Activated naive CD8-positive, alpha-beta T cell treated with anti-CD3 and anti-CD28 coated beads, Interleukin-2, amount 50 U/mL, for 24 hours (primary cell): Measurements from ENCODE around the gene TRAF3IP1.
"Not testable (repeated sequence)": the region's sequence is repeated elsewhere in the genome, so short reads cannot be mapped to it uniquely, and the experiment has no call there.

Experiments
- ATAC-seq: fragments of 150-1000 bp; cut with Tn5 transposase; one replicate; pipeline ENCODE4 v1.10.0; 2021
- DNase-seq: peaks from one replicate; pipeline ENCODE4 v3.0.0; 2021
- H3K27ac Mint-ChIP-seq: one replicate; pipeline ENCODE4 v1.8.0; 2021; ENCODE audit warnings: mild to moderate bottlenecking, mixed read lengths
- H3K27me3 Mint-ChIP-seq: one replicate; pipeline ENCODE4 v1.8.0; 2021; ENCODE audit warnings: mixed read lengths
- H3K36me3 Mint-ChIP-seq: one replicate; pipeline ENCODE4 v1.8.0; 2021; ENCODE audit warnings: low read depth, mixed read lengths
- H3K4me1 Mint-ChIP-seq: one replicate; pipeline ENCODE4 v1.8.0; 2021; ENCODE audit warnings: mixed read lengths
- H3K4me3 Mint-ChIP-seq: one replicate; pipeline ENCODE4 v1.8.0; 2021; ENCODE audit warnings: mild to moderate bottlenecking, moderate library complexity, mixed read lengths
- H3K9me3 Mint-ChIP-seq: one replicate; pipeline ENCODE4 v1.8.0; 2021; ENCODE audit warnings: mixed read lengths

TRAF3IP1 gene

DNA sequence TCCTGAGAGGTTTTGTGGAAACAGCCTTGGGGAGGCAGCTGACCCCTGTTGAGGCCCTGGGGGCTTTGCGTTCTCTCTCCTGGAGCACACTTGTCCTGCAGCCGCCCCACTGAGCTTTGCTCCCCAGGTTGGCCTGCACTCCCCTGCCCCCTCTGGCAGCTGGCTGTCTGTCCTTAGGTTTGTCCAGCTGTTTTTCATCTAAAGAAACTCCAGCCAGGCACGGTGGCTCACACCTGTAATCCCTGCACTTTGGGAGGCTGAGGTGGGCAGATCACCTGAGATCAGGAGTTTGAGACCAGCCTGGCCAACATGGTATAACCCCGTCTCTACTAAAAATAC is 84.9 kb downstream of the TRAF3IP1 start:
- H3K27me3 Mint-ChIP-seq, H3K4me3 Mint-ChIP-seq, H3K9me3 Mint-ChIP-seq, H3K4me1 Mint-ChIP-seq, ATAC-seq, H3K27ac Mint-ChIP-seq, DNase-seq, H3K36me3 Mint-ChIP-seq: not testable (repeated sequence)

DNA sequence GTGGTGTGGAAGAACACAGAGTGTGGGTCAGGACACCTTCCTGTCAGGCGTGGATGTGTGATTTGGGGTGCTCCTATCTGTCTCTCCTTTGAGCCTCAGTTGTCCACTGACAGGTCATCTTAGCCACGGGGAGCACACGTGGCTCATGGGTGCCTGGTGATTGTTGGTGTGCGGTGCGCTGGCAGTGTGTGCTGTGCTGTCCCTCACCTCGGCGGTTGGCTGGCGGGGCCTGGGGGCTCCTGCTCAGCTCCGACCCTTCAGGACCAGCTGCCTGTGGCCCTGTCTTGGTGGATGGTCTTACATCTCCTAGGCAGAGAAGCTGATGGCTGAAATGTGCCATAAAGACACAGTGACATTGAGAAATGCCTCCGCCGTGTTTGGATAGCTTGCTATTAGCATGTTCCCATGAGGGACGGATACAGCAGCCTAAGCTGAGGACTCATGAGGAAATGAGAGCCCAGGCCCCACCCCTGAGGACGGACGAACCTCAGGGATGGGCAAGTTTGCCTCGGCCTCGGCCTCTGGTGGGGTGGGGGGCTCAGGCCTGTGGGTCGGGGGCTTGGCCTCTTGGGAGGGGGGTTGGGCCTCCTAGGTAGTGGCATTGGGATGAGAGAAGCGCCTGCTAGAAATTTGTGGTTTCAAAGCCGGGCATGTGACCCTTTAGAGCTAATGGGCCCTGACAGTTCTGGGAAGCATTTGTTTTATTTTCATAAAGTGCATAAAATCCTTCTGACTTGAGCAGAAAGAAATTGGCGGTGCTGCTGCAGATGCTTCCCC is 86.1 kb downstream of the TRAF3IP1 start:
- no peaks in the 10 kb centered on the region for H3K9me3 Mint-ChIP-seq
- no peak for DNase-seq
- peaks cover 7% of the 10 kb centered on the region for H3K4me1 Mint-ChIP-seq
- no peak overlapping the region for H3K4me3 Mint-ChIP-seq
- no peaks in the 10 kb centered on the region for H3K36me3 Mint-ChIP-seq
- H3K27ac Mint-ChIP-seq = no peak overlapping the region
- no peak for ATAC-seq
- no peaks in the 10 kb centered on the region for H3K27me3 Mint-ChIP-seq

DNA sequence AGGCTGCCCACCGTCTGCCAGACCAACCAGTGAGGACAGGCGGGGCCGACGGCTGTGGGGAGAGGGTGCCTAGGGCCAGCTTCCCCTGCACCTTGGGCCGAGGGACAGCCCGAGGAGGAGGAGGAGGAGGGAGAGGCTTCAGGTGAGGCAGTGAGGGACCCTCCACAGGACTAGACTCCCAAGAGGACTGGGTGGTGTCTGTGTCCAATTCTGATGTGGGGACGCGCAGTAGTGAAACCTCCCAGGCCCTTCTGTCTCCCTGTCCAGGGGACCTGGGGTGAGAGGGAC is 86.6 kb downstream of the TRAF3IP1 start:
- no peaks in the 10 kb centered on the region for H3K27me3 Mint-ChIP-seq
- H3K27ac Mint-ChIP-seq = no peak overlapping the region
- H3K36me3 Mint-ChIP-seq = no peaks in the 10 kb centered on the region
- H3K9me3 Mint-ChIP-seq = no peaks in the 10 kb centered on the region
- peaks cover 7% of the 10 kb centered on the region for H3K4me1 Mint-ChIP-seq
- no peak overlapping the region for H3K4me3 Mint-ChIP-seq
- ATAC-seq (no peak), DNase-seq (no peak)

DNA sequence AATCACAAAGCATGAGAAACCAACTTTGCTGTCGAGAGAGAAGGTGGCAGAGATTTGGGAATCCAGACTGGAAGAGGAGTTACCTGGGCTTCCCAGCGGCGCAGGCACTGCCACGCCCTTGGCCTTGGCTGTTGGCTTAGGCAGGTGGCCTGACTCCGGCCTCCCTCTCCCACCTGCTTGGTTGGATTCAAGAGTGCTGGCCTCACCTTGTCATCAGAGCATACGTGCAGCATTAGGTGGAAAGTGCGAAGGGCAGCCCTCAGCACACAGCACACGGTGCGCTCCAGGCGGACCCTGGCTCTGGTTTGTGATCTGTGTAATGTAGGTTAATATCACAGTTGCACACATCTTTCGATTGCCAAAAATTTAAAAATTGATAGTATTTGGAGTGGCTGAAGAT is 87.2 kb downstream of the TRAF3IP1 start:
- ATAC-seq (no peak), DNase-seq (no peak)
- Mint-ChIP-seq H3K27me3 (no peaks in the 10 kb centered on the region), H3K4me3 (no peak overlapping the region), H3K4me1 (peaks cover 7% of the 10 kb centered on the region), H3K27ac (no peak overlapping the region), H3K36me3 (no peaks in the 10 kb centered on the region), H3K9me3 (no peaks in the 10 kb centered on the region)

DNA sequence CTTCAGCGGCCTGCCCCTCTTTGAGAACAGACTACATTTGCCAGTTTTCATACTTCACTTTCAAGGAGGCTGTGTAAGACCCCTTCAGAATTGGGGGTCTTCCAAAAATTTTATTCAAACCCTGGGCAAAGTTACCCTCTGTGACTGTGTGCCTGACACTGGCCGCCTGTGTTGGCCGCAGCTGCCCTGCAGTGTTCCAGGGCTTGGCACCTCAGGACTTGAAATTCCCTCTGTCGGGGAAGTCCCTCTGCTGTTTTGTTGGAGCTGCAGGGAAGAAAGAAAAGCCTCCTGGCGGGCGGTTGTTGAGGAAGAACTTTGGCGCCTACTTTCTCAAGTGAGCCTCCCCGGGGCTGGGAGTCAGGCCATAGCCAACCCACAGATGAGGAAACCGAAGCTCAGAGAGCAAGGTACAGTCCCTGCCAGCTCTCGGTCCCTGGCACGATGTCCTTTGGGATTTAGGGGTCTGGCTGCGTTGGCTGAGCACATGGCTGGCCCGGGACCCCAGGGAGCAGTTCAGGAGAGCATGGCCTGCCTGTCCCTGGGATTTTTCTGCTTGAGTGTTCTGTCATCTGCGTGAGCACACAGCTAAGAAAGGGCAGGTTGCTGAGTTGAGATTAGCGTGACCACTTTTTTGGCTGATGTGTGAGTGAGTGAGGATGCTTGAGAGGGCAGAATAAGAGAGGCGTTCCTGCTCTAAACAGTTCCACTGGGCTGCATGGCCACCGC is 88.5 kb downstream of the TRAF3IP1 start:
- Mint-ChIP-seq H3K4me1 (peaks cover 7% of the 10 kb centered on the region), H3K4me3 (no peak overlapping the region), H3K27ac (no peak overlapping the region)

DNA sequence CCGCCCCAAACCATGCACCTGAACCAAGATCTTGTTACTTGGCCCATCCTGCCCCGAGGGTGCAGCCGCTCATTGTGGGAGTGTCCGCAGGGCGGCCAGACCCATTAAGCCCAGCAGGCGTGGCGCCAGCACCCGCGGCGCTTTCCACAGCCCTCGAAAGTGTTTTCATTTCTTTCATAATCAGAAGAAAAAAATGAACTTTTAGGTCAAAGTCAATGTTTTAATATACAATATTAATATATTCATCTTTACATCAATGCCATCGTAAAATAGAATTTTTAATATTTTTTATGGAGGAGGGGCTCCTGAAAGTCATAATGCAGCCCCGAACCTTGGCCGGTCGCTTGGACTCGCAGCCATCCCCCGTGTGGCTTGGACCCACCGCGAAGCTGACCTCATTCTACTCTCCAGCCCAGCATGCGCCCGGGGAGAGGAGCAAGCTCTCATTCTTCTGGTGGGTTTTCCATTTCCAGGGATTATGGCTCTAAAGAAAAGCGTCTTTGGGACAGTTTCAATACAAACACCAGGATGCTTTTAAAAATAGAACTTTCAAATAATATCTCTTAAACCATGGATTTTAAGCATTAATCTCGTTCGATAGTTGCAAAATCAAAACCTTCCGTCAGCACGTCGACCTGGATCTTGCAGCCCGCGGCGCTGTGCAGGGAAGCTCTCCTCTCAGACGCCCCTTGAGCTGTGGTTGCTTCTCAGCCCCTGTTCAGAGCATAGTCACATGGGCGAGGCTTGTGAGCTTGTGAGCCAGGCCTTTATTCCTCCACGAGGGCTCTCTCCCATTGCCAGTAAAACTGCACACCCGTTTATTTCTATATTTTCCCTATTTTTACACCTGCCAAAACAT is 89.3 kb downstream of the TRAF3IP1 start:
- no peaks in the 10 kb centered on the region for H3K36me3 Mint-ChIP-seq
- no peak overlapping the region for H3K27ac Mint-ChIP-seq
- no peaks in the 10 kb centered on the region for H3K9me3 Mint-ChIP-seq
- H3K27me3 Mint-ChIP-seq = no peaks in the 10 kb centered on the region
- ATAC-seq = no peak
- H3K4me3 Mint-ChIP-seq = no peak overlapping the region
- peaks cover 7% of the 10 kb centered on the region for H3K4me1 Mint-ChIP-seq
- no peak for DNase-seq

More for the DNA sequence above, 88.5 kb downstream of the TRAF3IP1 start:
- Mint-ChIP-seq H3K9me3 (no peaks in the 10 kb centered on the region), H3K27me3 (no peaks in the 10 kb centered on the region), H3K36me3 (no peaks in the 10 kb centered on the region)
- DNase-seq (no peak), ATAC-seq (no peak)

DNA sequence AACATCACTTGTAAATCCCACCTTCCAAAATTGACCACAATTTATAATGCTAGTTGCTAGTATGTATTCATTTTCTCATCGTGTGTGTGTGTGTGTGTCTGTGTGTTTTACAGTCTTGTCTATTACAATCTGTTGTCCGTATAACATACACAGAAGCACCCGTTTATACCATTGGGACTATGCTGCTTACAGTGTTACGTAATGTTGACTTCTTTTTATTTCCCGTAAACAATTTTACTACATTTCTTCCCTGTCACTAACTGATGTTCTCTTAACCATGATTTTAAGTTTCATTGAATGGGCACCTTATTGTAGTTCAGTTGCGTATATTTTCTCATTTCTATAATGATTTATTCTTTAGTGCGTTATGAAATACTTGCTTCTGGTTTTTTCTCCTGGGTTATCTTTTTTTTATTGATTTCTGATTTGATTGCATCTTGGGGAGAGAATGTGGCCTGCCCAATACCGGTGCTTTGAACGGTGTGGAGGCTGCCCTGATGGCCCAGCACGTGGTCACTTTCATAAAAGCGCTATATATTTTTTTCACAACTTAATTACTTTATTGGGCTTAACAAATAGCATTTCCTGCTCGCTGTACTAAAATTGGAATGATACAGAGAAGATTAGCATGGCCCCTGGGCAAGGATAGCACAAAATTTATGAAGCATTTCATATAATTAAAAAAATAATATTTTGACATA is 91.9 kb downstream of the TRAF3IP1 start:
- no peak for ATAC-seq
- Mint-ChIP-seq H3K36me3 (peaks cover 4% of the 10 kb centered on the region), H3K4me3 (no peak overlapping the region), H3K27ac (no peak overlapping the region), H3K9me3 (peaks cover 12% of the 10 kb centered on the region), H3K27me3 (no peaks in the 10 kb centered on the region), H3K4me1 (peaks cover 4% of the 10 kb centered on the region)
- DNase-seq = no peak

DNA sequence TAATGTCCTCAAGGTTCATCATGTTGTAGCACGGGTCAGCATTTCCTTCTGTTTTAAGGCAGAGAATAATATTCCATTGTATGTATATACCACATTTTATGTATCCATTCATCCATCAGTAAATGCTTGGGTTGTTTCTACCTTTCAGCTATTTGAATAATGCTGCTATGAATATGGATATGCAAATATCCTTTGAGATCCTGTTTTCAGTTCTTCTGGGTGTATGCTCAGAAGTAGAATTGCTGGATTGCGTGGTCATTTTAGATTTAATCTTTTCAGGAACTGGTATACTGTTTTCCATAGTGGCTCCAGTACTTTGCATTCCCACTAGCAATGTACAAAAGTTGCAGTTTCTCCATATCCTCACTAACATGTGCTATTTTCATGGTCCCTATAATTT is 93.0 kb downstream of the TRAF3IP1 start:
- no peaks in the 10 kb centered on the region for H3K27me3 Mint-ChIP-seq
- H3K36me3 Mint-ChIP-seq = peaks cover 4% of the 10 kb centered on the region

DNA sequence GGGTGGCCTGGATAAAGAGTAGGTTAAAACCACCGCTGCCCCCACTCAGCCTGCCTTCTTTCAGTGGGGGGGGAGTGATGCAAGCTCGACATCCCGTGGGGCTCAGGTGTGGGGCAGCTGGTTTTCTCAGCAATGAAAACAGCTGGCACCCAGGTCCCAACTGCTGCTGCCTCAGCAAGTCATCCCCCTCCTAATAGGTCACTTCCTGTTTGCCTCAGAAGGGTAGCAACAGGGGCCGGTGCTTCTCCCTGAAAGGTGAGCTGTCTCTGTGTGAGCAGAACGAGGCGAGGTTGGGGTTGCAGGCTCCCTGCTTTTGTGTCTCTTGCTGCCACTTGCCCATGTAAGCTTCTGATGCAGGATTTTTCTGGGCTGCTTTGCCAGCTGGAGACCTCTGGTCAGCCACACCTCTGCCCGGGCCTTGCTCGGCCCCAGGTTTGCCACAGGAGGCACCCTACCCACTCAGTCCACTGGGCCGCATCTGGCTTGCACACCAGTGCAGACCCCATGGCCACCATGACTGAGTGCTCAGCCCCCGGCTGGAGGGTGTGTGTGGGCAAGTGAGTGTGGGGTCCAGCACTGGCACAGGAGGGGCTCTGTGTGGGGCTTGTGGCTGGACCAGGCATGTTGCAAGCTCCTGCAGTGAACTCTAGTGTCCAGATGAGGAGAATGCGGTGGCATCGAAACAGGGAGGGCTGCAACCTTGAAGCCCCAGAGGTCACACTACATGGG is 94.9 kb downstream of the TRAF3IP1 start:
- Mint-ChIP-seq H3K4me1 (peaks cover 4% of the 10 kb centered on the region), H3K36me3 (peaks cover 4% of the 10 kb centered on the region), H3K9me3 (peaks cover 12% of the 10 kb centered on the region), H3K27ac (no peak overlapping the region), H3K27me3 (no peaks in the 10 kb centered on the region), H3K4me3 (no peak overlapping the region)
- ATAC-seq (peak; percentile 86), DNase-seq (peak; percentile 12)

More for the DNA sequence above, 93.0 kb downstream of the TRAF3IP1 start:
- no peak for ATAC-seq
- no peak overlapping the region for H3K4me3 Mint-ChIP-seq
- H3K9me3 Mint-ChIP-seq = peaks cover 12% of the 10 kb centered on the region
- no peak overlapping the region for H3K27ac Mint-ChIP-seq
- no peak for DNase-seq
- H3K4me1 Mint-ChIP-seq = peaks cover 4% of the 10 kb centered on the region

DNA sequence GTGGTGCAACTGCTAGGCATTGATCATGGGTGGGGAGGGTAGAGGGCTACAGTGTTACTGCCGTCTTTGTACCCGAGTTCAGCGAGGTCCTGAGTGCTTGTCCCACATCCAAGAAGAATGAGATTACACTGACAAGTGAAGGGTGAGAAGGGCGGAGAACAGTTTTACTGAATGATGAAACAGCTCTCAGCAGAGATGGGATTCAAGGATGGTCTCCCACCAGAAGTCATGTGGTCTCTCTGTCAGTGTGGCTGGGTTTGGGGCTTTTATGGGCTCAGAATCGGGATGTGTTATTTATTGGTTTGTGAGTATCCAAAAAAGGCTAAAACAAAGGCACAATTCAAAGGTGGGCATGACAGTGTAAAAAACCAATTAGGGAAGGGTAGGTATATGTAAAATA is 95.6 kb downstream of the TRAF3IP1 start:
- ATAC-seq = no peak
- Mint-ChIP-seq H3K9me3 (peaks cover 12% of the 10 kb centered on the region), H3K4me3 (no peak overlapping the region), H3K36me3 (peaks cover 4% of the 10 kb centered on the region), H3K27ac (no peak overlapping the region), H3K4me1 (peaks cover 4% of the 10 kb centered on the region), H3K27me3 (no peaks in the 10 kb centered on the region)
- no peak for DNase-seq

DNA sequence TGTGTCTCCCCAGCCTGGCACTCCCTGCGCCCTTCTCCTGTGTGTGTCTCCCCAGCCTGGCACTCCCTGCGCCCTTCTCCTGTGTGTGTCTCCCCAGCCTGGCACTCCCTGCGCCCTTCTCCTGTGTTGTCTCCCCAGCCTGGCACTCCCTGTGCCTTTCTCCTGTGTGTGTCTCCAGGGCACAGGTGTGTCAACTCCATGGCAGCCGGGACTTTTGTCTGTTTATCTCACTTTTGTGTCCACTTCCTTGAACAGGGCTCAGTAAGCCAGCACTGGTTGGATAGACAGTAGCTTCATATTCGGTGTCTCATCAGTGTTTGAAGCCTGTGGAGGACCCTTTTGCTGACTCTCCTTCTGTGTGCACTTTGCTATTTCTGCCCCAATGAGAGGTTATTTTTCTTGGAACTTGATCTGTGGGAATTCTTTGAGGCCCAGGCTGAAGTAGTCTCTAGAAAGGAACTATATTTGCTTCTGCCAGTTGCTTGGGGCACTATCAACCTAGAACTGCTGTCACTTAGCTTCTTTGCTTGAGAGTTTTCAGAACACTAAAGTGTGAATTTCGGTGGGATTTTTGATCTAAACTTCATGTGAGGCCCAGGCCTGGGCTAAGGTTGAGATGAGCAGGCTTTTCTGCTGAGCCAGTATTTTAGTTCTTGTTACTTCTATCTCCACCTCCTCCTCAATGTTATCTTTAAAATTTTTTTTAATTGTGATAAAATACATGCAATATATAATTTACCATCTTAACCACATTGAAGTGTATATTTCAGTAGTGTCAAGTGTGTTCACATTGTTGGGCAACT is 98.1 kb downstream of the TRAF3IP1 start:
- H3K36me3 Mint-ChIP-seq = peaks cover 4% of the 10 kb centered on the region
- no peaks in the 10 kb centered on the region for H3K27me3 Mint-ChIP-seq
- no peak overlapping the region for H3K27ac Mint-ChIP-seq
- ATAC-seq (no peak), DNase-seq (no peak)
- H3K9me3 Mint-ChIP-seq = peaks cover 12% of the 10 kb centered on the region
- H3K4me3 Mint-ChIP-seq = no peak overlapping the region
- H3K4me1 Mint-ChIP-seq = peaks cover 4% of the 10 kb centered on the region

DNA sequence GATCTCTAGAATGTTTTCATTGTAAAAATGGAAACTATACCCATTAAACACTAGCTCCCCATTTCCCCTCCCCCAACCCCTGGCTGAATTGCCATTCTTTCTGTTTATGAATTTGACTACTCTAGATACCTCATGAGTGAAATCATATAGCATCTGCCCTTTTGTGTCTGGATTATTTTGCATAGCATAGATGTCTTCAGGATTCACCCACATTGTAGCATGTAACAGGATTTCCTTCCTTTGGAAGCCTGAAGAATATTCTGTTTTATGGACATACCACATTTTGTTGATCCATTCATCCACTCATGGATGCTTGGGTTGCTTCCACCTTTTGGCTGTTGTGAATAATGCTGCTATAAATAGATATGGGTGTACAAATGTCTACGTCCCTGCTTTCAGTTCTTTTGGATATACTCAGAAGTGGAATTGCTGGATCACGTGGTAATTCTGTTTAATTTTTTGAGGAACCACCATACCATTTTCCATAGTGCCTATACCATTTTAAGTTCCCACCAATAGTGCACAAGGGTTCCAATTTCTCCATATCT is 98.8 kb downstream of the TRAF3IP1 start:
- DNase-seq (no peak), ATAC-seq (no peak)
- Mint-ChIP-seq H3K4me3 (no peak overlapping the region), H3K27me3 (no peaks in the 10 kb centered on the region), H3K27ac (no peak overlapping the region), H3K9me3 (peaks cover 12% of the 10 kb centered on the region), H3K4me1 (peaks cover 4% of the 10 kb centered on the region), H3K36me3 (peaks cover 4% of the 10 kb centered on the region)

DNA sequence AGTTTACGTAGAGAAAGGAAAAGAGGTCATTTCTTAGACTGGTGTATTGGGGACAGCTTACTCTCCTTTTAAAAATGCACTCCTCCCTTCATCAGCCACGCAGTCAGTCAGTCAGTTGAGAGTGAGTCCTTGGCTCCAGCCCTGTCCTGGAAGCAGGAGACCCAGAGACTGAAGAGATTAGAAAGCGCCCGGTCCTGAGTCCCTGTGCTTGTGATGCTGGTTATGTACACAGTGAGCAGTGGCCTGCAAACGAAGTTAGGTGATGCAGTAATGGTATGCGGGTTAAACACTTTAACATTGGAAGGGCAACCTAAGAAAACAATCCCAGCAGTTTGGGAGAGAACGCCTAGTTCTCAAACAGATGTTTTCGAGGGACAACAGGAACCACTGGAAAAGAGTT is 100.1 kb downstream of the TRAF3IP1 start:
- no peak overlapping the region for H3K27ac Mint-ChIP-seq
- no peaks in the 10 kb centered on the region for H3K4me1 Mint-ChIP-seq
- H3K9me3 Mint-ChIP-seq = peaks cover 12% of the 10 kb centered on the region
- ATAC-seq = no peak
- no peaks in the 10 kb centered on the region for H3K27me3 Mint-ChIP-seq
- no peak overlapping the region for H3K4me3 Mint-ChIP-seq
- H3K36me3 Mint-ChIP-seq = peaks cover 4% of the 10 kb centered on the region
- DNase-seq = no peak
